Activated CD4-positive, alpha-beta T cell treated with anti-CD3 and anti-CD28 coated beads for 36 hours (primary cell): ENCODE results near the gene SMPDL3B. TPM values are rescaled to one million over a fixed set of nuclear protein-coding genes. Genes with fewer than 3 reads are reported as not detected.

Experiments used
- ATAC-seq: fragments of 200-7000 bp; cut with Tn5 transposase; one replicate; pipeline ENCODE4 v1.10.0; 2021; ENCODE audit warnings: mild to moderate bottlenecking, moderate library complexity
- CTCF ChIA-PET: fragments of 350-600 bp; sonication (Branson Sonifier 250); formaldehyde crosslinking; loops from one replicate; lab custom pipeline; 2021; ENCODE audit warnings: antibody characterized with exemption; lab: Charles Lee
- POLR2A ChIA-PET: fragments of 350-600 bp; sonication (Branson Sonifier 250); formaldehyde crosslinking; loops from one replicate; lab custom pipeline; 2021; ENCODE audit warnings: antibody characterized with exemption, inconsistent platforms; lab: Charles Lee
- DNase-seq: peaks from one replicate; pipeline ENCODE4 v3.0.0-alpha.2; 2020
- H3K27ac Mint-ChIP-seq: one replicate; pipeline ENCODE4 v1.8.0; 2021; ENCODE audit warnings: mixed read lengths
- H3K27me3 Mint-ChIP-seq: one replicate; pipeline ENCODE4 v1.8.0; 2021; ENCODE audit warnings: mixed read lengths
- H3K36me3 Mint-ChIP-seq: one replicate; pipeline ENCODE4 v1.8.0; 2021; ENCODE audit warnings: low read depth, mixed read lengths
- H3K4me1 Mint-ChIP-seq: one replicate; pipeline ENCODE4 v1.8.0; 2021; ENCODE audit warnings: mixed read lengths
- H3K4me3 Mint-ChIP-seq: one replicate; pipeline ENCODE4 v1.8.0; 2021; ENCODE audit warnings: mild to moderate bottlenecking, moderate library complexity, mixed read lengths
- H3K9me3 Mint-ChIP-seq: one replicate; pipeline ENCODE4 v1.8.0; 2021; ENCODE audit warnings: low read depth, mixed read lengths
- intact Hi-C, 2 experiments: fragments of 100-400 bp; cut with DNase I in 1 of 2; cut with micrococcal nuclease in 1 of 2; formaldehyde crosslinking; loops; one replicate each; pipeline versions ENCODE4 v1.14.2 to v1.15.1; 2022 to 2024; cut with DNase I, micrococcal nuclease
- total RNA-seq, 2 experiments: library from RNA; stranded (reverse); gene quantifications; one replicate each; pipeline ENCODE4 v1.2.3, GENCODE V29; 2021

Gene SMPDL3B
- total RNA-seq, 2 experiments from 2014 or later = 0.53 to 0.55 TPM

DNA sequence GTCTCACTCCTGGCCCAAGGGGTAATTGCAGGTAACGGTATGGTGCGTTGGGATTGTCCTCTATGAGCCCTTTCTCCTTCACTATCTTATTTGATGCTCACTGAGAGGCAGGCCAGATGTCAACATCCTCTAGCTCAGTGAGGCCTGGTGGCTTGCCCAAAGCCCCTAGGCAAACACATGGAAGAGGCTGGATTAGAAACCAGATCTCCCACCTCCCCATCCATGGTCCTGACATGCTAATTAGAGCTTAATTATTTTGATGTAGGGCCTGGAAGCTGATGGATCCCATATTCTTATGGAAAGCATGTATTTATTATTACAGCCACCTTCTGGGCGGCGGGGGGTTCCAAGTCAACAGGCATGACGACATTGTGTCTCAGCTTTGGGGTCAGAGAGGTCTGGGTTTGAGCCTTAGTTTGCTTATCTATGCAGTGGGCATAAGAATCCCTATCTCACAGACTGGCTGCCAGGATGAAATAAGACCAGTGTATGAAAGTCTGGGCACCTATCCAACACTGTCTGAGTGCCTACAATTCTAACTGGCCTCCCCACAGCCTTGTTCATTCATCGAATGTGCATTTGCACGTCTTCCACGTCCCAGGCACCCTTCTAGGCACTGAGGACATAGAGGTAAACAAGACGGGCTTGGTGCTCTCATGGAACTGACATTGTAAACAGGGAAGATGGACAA lies 6.2 kb downstream of the SMPDL3B start:
- ChIA-PET CTCF (interaction anchor here (0.6 to 2.0 kb wide), 20 partner anchors 10 to 318 kb away, joined by 3 to 8 read pairs (median 4); partner anchors contain the start of gene SESN2), POLR2A (no interaction called here)
- Mint-ChIP-seq H3K27me3 (no peaks in the 10 kb centered on the region), H3K9me3 (no peaks in the 10 kb centered on the region), H3K4me3 (no peak overlapping the region), H3K27ac (peak overlapping the region; percentile 11), H3K4me1 (peaks cover 22% of the 10 kb centered on the region), H3K36me3 (no peaks in the 10 kb centered on the region)
- DNase-seq (no peak), ATAC-seq (peak; percentile 20)
- intact Hi-C loops = loop anchor here (1.0 kb wide), 2 partner anchors 38 to 268 kb away; no protein-coding TSS in a partner anchor

DNA sequence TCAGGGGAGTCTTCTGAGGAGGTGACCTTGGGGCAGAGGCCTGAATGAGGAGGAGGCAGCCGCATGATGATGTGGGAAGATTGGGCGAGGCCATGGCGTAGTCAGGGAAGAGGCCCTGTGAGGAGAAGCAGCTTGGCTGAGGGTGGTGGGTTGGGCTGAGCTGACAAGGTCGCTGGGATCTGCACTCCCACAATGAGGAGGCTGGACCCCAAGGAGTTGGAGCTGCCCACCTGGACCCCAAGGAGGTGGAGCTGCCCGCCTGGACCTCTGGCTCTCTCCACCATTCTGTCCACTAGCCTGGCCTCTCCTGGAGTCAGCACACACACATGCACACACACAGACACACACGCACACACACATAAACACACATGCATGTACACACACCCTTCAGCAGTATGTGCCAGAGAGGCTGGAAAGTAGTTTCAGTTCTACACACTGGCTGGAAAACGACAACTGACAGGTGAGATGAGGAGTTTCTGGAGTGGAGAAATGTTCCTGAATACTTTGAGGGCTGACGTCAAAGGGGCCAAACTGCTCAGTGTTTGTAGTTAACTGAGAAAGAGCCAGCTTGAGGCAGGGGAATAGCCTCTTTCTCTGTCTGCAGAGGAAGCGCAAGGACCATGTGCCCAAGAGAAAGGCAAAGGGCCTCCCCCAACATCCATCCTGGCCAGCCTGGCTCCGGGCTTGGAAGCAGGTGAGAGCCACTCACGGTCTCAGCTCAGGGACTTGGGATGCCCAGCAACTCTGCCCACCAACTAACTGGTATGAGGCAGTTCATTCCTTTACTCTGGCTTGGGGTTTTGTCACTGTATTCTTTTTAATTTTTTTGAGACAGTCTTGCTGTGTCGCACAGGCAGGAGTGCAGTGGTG lies 7.1 kb downstream of the SMPDL3B start:
- H3K27me3 Mint-ChIP-seq = no peaks in the 10 kb centered on the region
- ChIA-PET CTCF (interaction anchor here (0.7 to 1.9 kb wide), 5 partner anchors 9 to 267 kb away, joined by 3 to 7 read pairs (median 3); no protein-coding TSS in a partner anchor), POLR2A (no interaction called here)
- ATAC-seq (no peak), DNase-seq (no peak)
- intact Hi-C loops = no loop called here
- no peaks in the 10 kb centered on the region for H3K36me3 Mint-ChIP-seq
- H3K4me3 Mint-ChIP-seq = no peak overlapping the region
- no peak overlapping the region for H3K27ac Mint-ChIP-seq
- peaks cover 22% of the 10 kb centered on the region for H3K4me1 Mint-ChIP-seq
- H3K9me3 Mint-ChIP-seq = no peaks in the 10 kb centered on the region

DNA sequence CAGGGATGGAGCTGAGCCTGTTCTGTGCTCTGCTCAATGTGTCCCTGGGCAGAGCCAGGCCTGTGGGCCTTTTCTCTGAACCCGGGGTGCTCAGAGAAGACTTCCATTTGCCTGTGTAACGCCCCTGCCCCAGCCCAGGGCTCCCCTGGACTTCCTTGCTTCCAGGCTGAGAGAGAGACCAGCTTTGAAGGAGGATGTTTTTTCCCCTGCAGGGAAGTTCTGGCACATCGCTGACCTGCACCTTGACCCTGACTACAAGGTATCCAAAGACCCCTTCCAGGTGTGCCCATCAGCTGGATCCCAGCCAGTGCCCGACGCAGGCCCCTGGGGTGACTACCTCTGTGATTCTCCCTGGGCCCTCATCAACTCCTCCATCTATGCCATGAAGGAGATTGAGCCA lies 10.2 kb downstream of the SMPDL3B start:
- POLR2A ChIA-PET = no interaction called here
- Mint-ChIP-seq H3K27ac (no peak overlapping the region), H3K4me1 (peaks cover 21% of the 10 kb centered on the region)

DNA sequence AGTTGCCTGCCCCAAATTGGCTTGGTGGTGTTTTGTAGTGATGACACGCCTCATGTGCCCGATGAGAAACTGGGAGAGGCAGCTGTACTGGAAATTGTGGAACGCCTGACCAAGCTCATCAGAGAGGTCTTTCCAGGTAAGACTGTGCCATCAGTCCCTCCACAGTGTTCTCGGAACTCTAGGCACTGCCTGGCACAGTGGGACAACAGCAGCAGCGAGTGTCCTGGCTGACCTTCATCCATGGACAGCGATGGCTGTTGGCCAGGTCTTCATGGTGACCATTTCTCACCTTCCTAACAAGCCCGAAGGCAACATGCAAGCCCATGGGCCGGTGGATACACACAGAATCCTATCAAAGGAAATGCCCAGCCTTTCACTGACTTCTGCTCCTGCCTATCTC lies 14.2 kb downstream of the SMPDL3B start:
- ATAC-seq = no peak

More for the DNA sequence above, 10.2 kb downstream of the SMPDL3B start:
- Mint-ChIP-seq H3K9me3 (no peaks in the 10 kb centered on the region), H3K4me3 (no peak overlapping the region), H3K27me3 (no peaks in the 10 kb centered on the region), H3K36me3 (no peaks in the 10 kb centered on the region)
- DNase-seq = no peak
- no peak for ATAC-seq
- CTCF ChIA-PET = interaction anchor here (0.6 to 1.9 kb wide), 2 partner anchors 12 to 533 kb away, joined by 3 to 6 read pairs; no protein-coding TSS in a partner anchor
- intact Hi-C loops = no loop called here

DNA sequence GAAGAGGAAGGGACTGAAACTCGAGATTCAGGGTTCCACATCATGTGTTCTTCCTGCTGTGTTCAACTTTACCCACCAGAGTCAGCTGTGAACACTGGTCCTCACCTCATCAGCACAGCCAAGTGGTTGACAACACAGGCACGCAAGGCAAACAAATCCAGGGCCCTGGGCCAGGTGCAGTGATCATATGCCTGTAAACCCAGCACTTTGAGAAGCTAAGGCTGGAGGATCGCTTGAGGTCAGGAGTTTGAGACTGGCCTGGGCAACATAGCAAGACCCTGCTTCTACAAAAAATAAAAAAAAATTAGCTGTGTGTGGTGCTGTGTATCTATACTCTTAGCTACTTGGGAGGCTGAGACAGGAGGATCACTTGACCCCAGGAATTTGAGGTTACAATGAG lies 16.6 kb downstream of the SMPDL3B start:
- intact Hi-C loops = no loop called here
- Mint-ChIP-seq H3K4me1 (no peaks in the 10 kb centered on the region), H3K9me3 (no peaks in the 10 kb centered on the region), H3K27ac (no peak overlapping the region), H3K27me3 (no peaks in the 10 kb centered on the region), H3K36me3 (no peaks in the 10 kb centered on the region), H3K4me3 (no peak overlapping the region)
- POLR2A ChIA-PET = no interaction called here
- CTCF ChIA-PET = interaction anchor here (0.8 to 1.2 kb wide), 2 partner anchors 10 to 12 kb away, joined by 4 to 5 read pairs; no protein-coding TSS in a partner anchor
- no peak for DNase-seq
- no peak for ATAC-seq

More for the DNA sequence above, 14.2 kb downstream of the SMPDL3B start:
- CTCF ChIA-PET = interaction anchor here (0.9 to 1.1 kb wide), 3 partner anchors 13 to 25 kb away, joined by 3 to 4 read pairs (median 3); no protein-coding TSS in a partner anchor
- POLR2A ChIA-PET = no interaction called here
- peaks cover 3% of the 10 kb centered on the region for H3K4me1 Mint-ChIP-seq
- H3K27me3 Mint-ChIP-seq = no peaks in the 10 kb centered on the region
- H3K4me3 Mint-ChIP-seq = no peak overlapping the region
- intact Hi-C loops = no loop called here
- H3K36me3 Mint-ChIP-seq = no peaks in the 10 kb centered on the region
- H3K27ac Mint-ChIP-seq = no peak overlapping the region
- H3K9me3 Mint-ChIP-seq = no peaks in the 10 kb centered on the region
- no peak for DNase-seq

GRCh38 chr1:27952147-27952546 lies 17.3 kb downstream of the SMPDL3B start:
- POLR2A ChIA-PET = no interaction called here
- CTCF ChIA-PET = interaction anchor here (0.6 to 1.2 kb wide), 4 partner anchors 10 to 98 kb away, joined by 3 to 5 read pairs (median 4); no protein-coding TSS in a partner anchor
- Mint-ChIP-seq H3K9me3 (no peaks in the 10 kb centered on the region), H3K27me3 (no peaks in the 10 kb centered on the region), H3K4me3 (no peak overlapping the region), H3K27ac (no peak overlapping the region), H3K36me3 (no peaks in the 10 kb centered on the region), H3K4me1 (no peaks in the 10 kb centered on the region)
- ATAC-seq = no peak
- no peak for DNase-seq
- intact Hi-C loops = no loop called here

GRCh38 chr1:27954186-27954585 lies 19.4 kb downstream of the SMPDL3B start:
- H3K36me3 Mint-ChIP-seq = no peaks in the 10 kb centered on the region
- ChIA-PET CTCF (interaction anchor here (0.6 to 1.8 kb wide), 3 partner anchors 12 to 103 kb away, joined by 3 to 5 read pairs (median 3); no protein-coding TSS in a partner anchor), POLR2A (no interaction called here)
- DNase-seq (no peak), ATAC-seq (no peak)
- H3K4me1 Mint-ChIP-seq = peaks cover 6% of the 10 kb centered on the region
- H3K9me3 Mint-ChIP-seq = no peaks in the 10 kb centered on the region
- no peak overlapping the region for H3K27ac Mint-ChIP-seq
- H3K27me3 Mint-ChIP-seq = no peaks in the 10 kb centered on the region
- intact Hi-C loops = no loop called here
- H3K4me3 Mint-ChIP-seq = no peak overlapping the region

DNA sequence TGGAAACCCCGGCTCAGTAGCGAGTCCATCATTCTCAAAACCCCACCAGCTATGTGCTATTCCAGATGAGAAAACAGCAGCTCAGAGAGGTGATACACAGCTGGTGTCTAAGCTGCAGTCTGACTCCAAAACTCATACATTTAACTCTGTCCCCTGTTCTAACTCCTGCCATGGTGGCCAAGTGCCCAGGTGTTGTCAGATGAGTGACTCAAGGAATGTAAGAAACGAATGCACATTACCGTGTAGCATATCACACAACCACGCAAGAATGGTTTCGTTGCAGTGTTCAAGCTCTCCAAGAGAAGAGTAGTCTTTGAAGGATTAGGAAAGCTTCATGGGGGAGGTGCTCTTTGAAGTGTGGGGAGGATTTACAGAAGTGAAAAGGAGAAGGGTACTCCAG lies 20.3 kb downstream of the SMPDL3B start:
- no peaks in the 10 kb centered on the region for H3K27me3 Mint-ChIP-seq

DNA sequence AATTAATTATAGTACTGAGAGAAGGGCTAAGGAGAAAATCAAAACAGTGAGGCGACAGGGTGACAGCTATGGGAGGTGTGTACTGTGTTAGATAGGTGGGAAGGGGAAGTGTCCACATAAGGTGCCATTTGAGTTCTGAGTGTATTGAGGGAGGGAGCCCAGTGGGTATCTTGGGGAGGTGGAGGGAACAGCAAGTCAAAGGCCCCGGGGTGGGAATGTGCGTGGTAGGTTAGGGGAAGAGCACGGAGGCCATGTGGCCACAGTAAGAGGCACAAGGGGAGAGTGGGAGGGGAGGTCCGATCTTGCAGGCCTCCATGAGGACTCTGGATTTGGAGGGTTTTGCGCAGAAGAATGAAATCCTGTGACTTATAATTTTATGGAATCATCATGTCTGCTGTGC lies 22.0 kb downstream of the SMPDL3B start:
- CTCF ChIA-PET = interaction anchor here (1.0 to 1.4 kb wide), 4 partner anchors 15 to 23 kb away, joined by 3 to 4 read pairs (median 4); no protein-coding TSS in a partner anchor
- POLR2A ChIA-PET = no interaction called here
- DNase-seq (no peak), ATAC-seq (no peak)
- Mint-ChIP-seq H3K27me3 (no peaks in the 10 kb centered on the region), H3K27ac (no peak overlapping the region), H3K9me3 (no peaks in the 10 kb centered on the region), H3K36me3 (no peaks in the 10 kb centered on the region), H3K4me3 (no peak overlapping the region), H3K4me1 (peaks cover 17% of the 10 kb centered on the region)
- intact Hi-C loops = loop anchor here in 1 of 2 experiments (5.0 kb wide), 1 partner anchor 99 kb away; no protein-coding TSS in a partner anchor

More for the DNA sequence above, 20.3 kb downstream of the SMPDL3B start:
- intact Hi-C loops = loop anchor here in 1 of 2 experiments (5.0 kb wide), 1 partner anchor 98 kb away; no protein-coding TSS in a partner anchor
- no peak for DNase-seq
- no peaks in the 10 kb centered on the region for H3K36me3 Mint-ChIP-seq
- H3K4me3 Mint-ChIP-seq = no peak overlapping the region
- ATAC-seq = no peak
- H3K9me3 Mint-ChIP-seq = no peaks in the 10 kb centered on the region
- CTCF ChIA-PET = interaction anchor here (0.5 to 1.8 kb wide), 3 partner anchors 15 to 102 kb away, joined by 3 to 5 read pairs (median 3); no protein-coding TSS in a partner anchor
- POLR2A ChIA-PET = no interaction called here
- no peak overlapping the region for H3K27ac Mint-ChIP-seq
- H3K4me1 Mint-ChIP-seq = peaks cover 8% of the 10 kb centered on the region

DNA sequence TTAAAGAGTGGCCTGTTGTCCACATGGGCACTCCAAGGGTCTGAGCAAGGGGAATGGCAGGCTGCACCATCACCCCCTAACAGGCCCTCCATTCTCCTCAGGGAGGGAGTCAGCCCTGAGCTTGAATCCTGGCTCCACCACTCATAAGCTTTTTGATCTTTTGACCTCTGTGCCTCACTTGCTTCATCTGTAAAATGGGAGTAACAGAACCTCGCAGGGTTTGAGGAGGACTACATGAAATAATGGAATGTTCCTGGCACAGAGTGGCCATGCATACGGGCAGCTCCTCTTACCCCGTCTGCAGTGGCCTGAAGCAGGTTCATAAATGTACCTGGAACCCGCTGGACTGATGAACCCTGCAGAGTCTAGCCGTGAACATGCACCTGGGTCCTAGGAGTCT lies 22.9 kb downstream of the SMPDL3B start:
- Mint-ChIP-seq H3K9me3 (no peaks in the 10 kb centered on the region), H3K36me3 (no peaks in the 10 kb centered on the region), H3K4me3 (no peak overlapping the region), H3K27me3 (no peaks in the 10 kb centered on the region), H3K4me1 (peaks cover 17% of the 10 kb centered on the region), H3K27ac (no peak overlapping the region)
- DNase-seq (no peak), ATAC-seq (no peak)
- ChIA-PET POLR2A (no interaction called here), CTCF (interaction anchor here (1.2 to 1.4 kb wide), 2 partner anchors 17 to 22 kb away, joined by 3 to 4 read pairs; no protein-coding TSS in a partner anchor)
- intact Hi-C loops = loop anchor here in 1 of 2 experiments (5.0 kb wide), 1 partner anchor 100 kb away; no protein-coding TSS in a partner anchor

DNA sequence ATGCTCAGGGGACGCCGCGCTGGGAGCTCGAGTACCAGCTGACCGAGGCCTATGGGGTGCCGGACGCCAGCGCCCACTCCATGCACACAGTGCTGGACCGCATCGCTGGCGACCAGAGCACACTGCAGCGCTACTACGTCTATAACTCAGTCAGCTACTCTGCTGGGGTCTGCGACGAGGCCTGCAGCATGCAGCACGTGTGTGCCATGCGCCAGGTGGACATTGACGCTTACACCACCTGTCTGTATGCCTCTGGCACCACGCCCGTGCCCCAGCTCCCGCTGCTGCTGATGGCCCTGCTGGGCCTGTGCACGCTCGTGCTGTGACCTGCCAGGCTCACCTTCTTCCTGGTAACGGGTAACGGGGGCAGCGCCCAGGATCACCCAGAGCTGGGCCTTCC lies 23.7 kb downstream of the SMPDL3B start:
- H3K9me3 Mint-ChIP-seq = no peaks in the 10 kb centered on the region
- CTCF ChIA-PET = interaction anchor here (1.4 kb wide), 1 partner anchor 18 kb away, joined by 3 read pairs; no protein-coding TSS in a partner anchor
- peak overlapping the region; percentile 84 for H3K27ac Mint-ChIP-seq
- DNase-seq = no peak
- peak overlapping the region; percentile 77 for H3K4me3 Mint-ChIP-seq
- ATAC-seq = no peak
- peaks cover 17% of the 10 kb centered on the region for H3K4me1 Mint-ChIP-seq
- no peaks in the 10 kb centered on the region for H3K27me3 Mint-ChIP-seq
- no peaks in the 10 kb centered on the region for H3K36me3 Mint-ChIP-seq
- POLR2A ChIA-PET = no interaction called here
- intact Hi-C loops = loop anchor here in 1 of 2 experiments (5.0 kb wide), 1 partner anchor 101 kb away; no protein-coding TSS in a partner anchor
